ENCODE data around the gene UBE3D.

GRCh38 chr6:83055366-83055964 is 10.2 kb downstream of the UBE3D start:
- TF ChIP-seq POLR2AphosphoS5 (IDR thresholded peaks at IDR 0.05; ENCODE audit: low read depth, low read length) (no peak), SIN3A (IDR thresholded peaks at IDR 0.05; ENCODE audit: borderline replicate concordance, insufficient read depth, low read length) (no peak)
- TF ChIP-seq, protein P1, sequence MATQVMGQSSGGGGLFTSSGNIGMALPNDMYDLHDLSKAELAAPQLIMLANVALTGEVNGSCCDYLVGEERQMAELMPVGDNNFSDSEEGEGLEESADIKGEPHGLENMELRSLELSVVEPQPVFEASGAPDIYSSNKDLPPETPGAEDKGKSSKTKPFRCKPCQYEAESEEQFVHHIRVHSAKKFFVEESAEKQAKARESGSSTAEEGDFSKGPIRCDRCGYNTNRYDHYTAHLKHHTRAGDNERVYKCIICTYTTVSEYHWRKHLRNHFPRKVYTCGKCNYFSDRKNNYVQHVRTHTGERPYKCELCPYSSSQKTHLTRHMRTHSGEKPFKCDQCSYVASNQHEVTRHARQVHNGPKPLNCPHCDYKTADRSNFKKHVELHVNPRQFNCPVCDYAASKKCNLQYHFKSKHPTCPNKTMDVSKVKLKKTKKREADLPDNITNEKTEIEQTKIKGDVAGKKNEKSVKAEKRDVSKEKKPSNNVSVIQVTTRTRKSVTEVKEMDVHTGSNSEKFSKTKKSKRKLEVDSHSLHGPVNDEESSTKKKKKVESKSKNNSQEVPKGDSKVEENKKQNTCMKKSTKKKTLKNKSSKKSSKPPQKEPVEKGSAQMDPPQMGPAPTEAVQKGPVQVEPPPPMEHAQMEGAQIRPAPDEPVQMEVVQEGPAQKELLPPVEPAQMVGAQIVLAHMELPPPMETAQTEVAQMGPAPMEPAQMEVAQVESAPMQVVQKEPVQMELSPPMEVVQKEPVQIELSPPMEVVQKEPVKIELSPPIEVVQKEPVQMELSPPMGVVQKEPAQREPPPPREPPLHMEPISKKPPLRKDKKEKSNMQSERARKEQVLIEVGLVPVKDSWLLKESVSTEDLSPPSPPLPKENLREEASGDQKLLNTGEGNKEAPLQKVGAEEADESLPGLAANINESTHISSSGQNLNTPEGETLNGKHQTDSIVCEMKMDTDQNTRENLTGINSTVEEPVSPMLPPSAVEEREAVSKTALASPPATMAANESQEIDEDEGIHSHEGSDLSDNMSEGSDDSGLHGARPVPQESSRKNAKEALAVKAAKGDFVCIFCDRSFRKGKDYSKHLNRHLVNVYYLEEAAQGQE (IDR thresholded peaks at IDR 0.05; ENCODE audit: insufficient read depth in 1 of 2, low read depth in 2 of 2, low read length in 2 of 2): no peak

Measured in PFSK-1 (cell line).